Gastrocnemius medialis (tissue), 4 donors: ENCODE measurements around the gene SEMA4B. TPM values are rescaled to one million over a fixed set of nuclear protein-coding genes. Genes with fewer than 3 reads are reported as not detected.

ENCODE experiments used
- ATAC-seq, 2 donors: fragments of 150-250 bp; one replicate each; pipeline ENCODE4 v1.9.1; 2016
- DNase-seq, 2 donors: peaks; one replicate each; pipeline ENCODE4 v3.0.0-alpha.2; 2019
- H3K27ac ChIP-seq, 4 donors: fragments of 200-600 bp; sonication (generic); 1 replicate in 1 of 4; 2 replicates in 3 of 4; pipeline ENCODE4 v1.5.1; 2016 to 2018; ENCODE audit warnings: mild to moderate bottlenecking in 2 of 4, moderate library complexity in 1 of 4
- H3K27me3 ChIP-seq, 3 donors: fragments of 200-600 bp; sonication (generic) in 2 of 3; 1 replicate in 1 of 3; 2 replicates in 2 of 3; pipeline versions ENCODE4 v1.5.1 to v1.6.0; 2016 to 2019; ENCODE audit warnings: mild to moderate bottlenecking in 1 of 3, moderate library complexity in 1 of 3
- H3K36me3 ChIP-seq, 2 donors: fragments of 200-600 bp; sonication (generic) in 1 of 2; one replicate each; pipeline ENCODE4 v1.5.1; 2017 to 2018
- H3K4me1 ChIP-seq, 2 donors: fragments of 200-600 bp; sonication (generic) in 1 of 2; one replicate each; pipeline ENCODE4 v1.5.1; 2016 to 2017; ENCODE audit warnings: mild to moderate bottlenecking in 2 of 2
- H3K4me3 ChIP-seq, 4 donors: fragments of 200-600 bp; sonication (generic) in 3 of 4; 1 replicate in 1 of 4; 2 replicates in 3 of 4; pipeline ENCODE4 v1.5.1; 2016 to 2019; ENCODE audit warnings: mild to moderate bottlenecking in 2 of 4
- H3K9me3 ChIP-seq, 3 donors: fragments of 200-600 bp; sonication (generic) in 2 of 3; 1 replicate in 1 of 3; 2 replicates in 2 of 3; pipeline ENCODE4 v1.5.1; 2016 to 2019
- CTCF ChIP-seq, 5 experiments: fragments of 450-650 bp in 3 of 5; fragments of 200-600 bp in 2 of 5; sonication (generic) in 2 of 5; IDR thresholded peaks in 4 of 5; conservative IDR thresholded peaks in 1 of 5; 1 replicate in 4 of 5; 2 replicates in 1 of 5; pipeline ENCODE4 v1.5.1; 2016 to 2019; ENCODE audit warnings: antibody characterized with exemption in 5 of 5, mild to moderate bottlenecking in 3 of 5, moderate library complexity in 3 of 5
- POLR2A ChIP-seq, 2 donors: fragments of 450-650 bp; IDR thresholded peaks; one replicate each; pipeline ENCODE4 v1.6.1; 2017; ENCODE audit warnings: antibody characterized with exemption in 2 of 2, mild to moderate bottlenecking in 2 of 2, moderate library complexity in 2 of 2
- in situ Hi-C, 4 donors: fragments of 200-750 bp; cut with MboI; loops; one replicate each; pipeline versions ENCODE4 v1.15.0 to v1.8.0; 2017; ENCODE audit warnings: low sequenced_read_pairs in 4 of 4
- intact Hi-C: fragments of 100-400 bp; cut with DNase I; formaldehyde crosslinking; loops from one replicate; pipeline ENCODE4 v1.15.1; 2023; ENCODE audit warnings: low total_unique reads
- total RNA-seq, 4 donors: library from RNA; depleted of rRNA; stranded (reverse); fragments of >200 nt; gene quantifications; one replicate each; pipeline versions ENCODE4 v1.1.0 to v1.2.3, GENCODE V29; 2016

Gene SEMA4B
- total RNA-seq, 4 donors from 2014 or later = 2.1 to 12.1 (median 6.4) TPM

GRCh38 chr15:90230610-90231009, 29.5 kb downstream of the SEMA4B start:
- Histone ChIP-seq H3K27me3 (no peaks in the 10 kb centered on the region), H3K4me3 (no peak overlapping the region), H3K4me1 (peaks cover 32 to 44% of the 10 kb centered on the region in 2 donors), H3K36me3 (peaks cover 0 to 35% of the 10 kb centered on the region in 2 donors), H3K9me3 (no peaks in the 10 kb centered on the region), H3K27ac (peak overlapping the region; percentile 30 to 70 (median 58))
- intact Hi-C loops (no loop called here), in situ Hi-C loops (no loop called here)
- DNase-seq (no peak), ATAC-seq (no peak)
- TF ChIP-seq POLR2A (IDR thresholded peaks at IDR 0.05) (no peak), CTCF (IDR thresholded peaks at IDR 0.05 in 4 of 5, conservative IDR thresholded peaks at IDR 0.05 in 1 of 5) (no peak)

- intact Hi-C loops (loop anchor here (2.0 kb wide), 1 partner anchor 57 kb away; no protein-coding TSS in a partner anchor), in situ Hi-C loops (no loop called here)
- peak overlapping the region; percentile 16 to 70 (median 48) for H3K27ac ChIP-seq
- H3K9me3 ChIP-seq = no peaks in the 10 kb centered on the region
- ATAC-seq (no peak), DNase-seq (no peak)
- H3K36me3 ChIP-seq = peaks cover 0 to 32% of the 10 kb centered on the region in 2 donors
- no peaks in the 10 kb centered on the region for H3K27me3 ChIP-seq
- no peak overlapping the region for H3K4me3 ChIP-seq
- peaks cover 32 to 44% of the 10 kb centered on the region in 2 donors for H3K4me1 ChIP-seq
- TF ChIP-seq CTCF (IDR thresholded peaks at IDR 0.05 in 4 of 5, conservative IDR thresholded peaks at IDR 0.05 in 1 of 5) = no peak
- no peak for TF ChIP-seq POLR2A (IDR thresholded peaks at IDR 0.05)
Observed at GRCh38 chr15:90231028-90232017, 30.2 kb downstream of the SEMA4B start.

- TF ChIP-seq POLR2A (IDR thresholded peaks at IDR 0.05) (no peak), CTCF (IDR thresholded peaks at IDR 0.05 in 4 of 5, conservative IDR thresholded peaks at IDR 0.05 in 1 of 5) (no peak)
Observed at GRCh38 chr15:90232196-90232595, 31.1 kb downstream of the SEMA4B start.

GRCh38 chr15:90232941-90233386, 31.8 kb downstream of the SEMA4B start:
- Histone ChIP-seq H3K27me3 (no peaks in the 10 kb centered on the region), H3K4me3 (peak overlapping the region; percentile 84 to 99 (median 94)), H3K9me3 (no peaks in the 10 kb centered on the region), H3K36me3 (peaks cover 0 to 29% of the 10 kb centered on the region in 2 donors), H3K4me1 (peaks cover 32 to 44% of the 10 kb centered on the region in 2 donors), H3K27ac (peak overlapping the region; percentile 86 to 96 (median 94))
- TF ChIP-seq POLR2A (IDR thresholded peaks at IDR 0.05) (no peak), CTCF (IDR thresholded peaks at IDR 0.05 in 4 of 5, conservative IDR thresholded peaks at IDR 0.05 in 1 of 5) (peak in 2 of 5 experiments; percentile 34 to 60)
- intact Hi-C loops = loop anchor here (2.0 kb wide), 1 partner anchor 58 kb away; no protein-coding TSS in a partner anchor
- in situ Hi-C loops = no loop called here
- ATAC-seq (no peak), DNase-seq (no peak)

More at GRCh38 chr15:90232196-90232595, 31.1 kb downstream of the SEMA4B start:
- H3K36me3 ChIP-seq = peaks cover 0 to 32% of the 10 kb centered on the region in 2 donors
- no peak overlapping the region for H3K4me3 ChIP-seq
- intact Hi-C loops = loop anchor here (2.0 kb wide), 1 partner anchor 57 kb away; no protein-coding TSS in a partner anchor
- ATAC-seq (no peak), DNase-seq (no peak)
- peak overlapping the region; percentile 10 to 94 (median 22) for H3K27ac ChIP-seq
- no peaks in the 10 kb centered on the region for H3K9me3 ChIP-seq
- in situ Hi-C loops = no loop called here
- H3K27me3 ChIP-seq = no peaks in the 10 kb centered on the region
- peaks cover 32 to 44% of the 10 kb centered on the region in 2 donors for H3K4me1 ChIP-seq
